ENCODE measurements around the gene RSPRY1. TPM values are rescaled to one million over a fixed set of nuclear protein-coding genes. Genes with fewer than 3 reads are reported as not detected.
"Not testable (repeated sequence)": the region's sequence is repeated elsewhere in the genome, so short reads cannot be mapped to it uniquely, and the experiment has no call there.

The RSPRY1 gene
- total and polyA plus RNA-seq, 5 experiments from 2014 or later: 25.9 to 34.6 (median 29.3) TPM

GRCh38 chr16:57262841-57263540, 76.9 kb downstream of the RSPRY1 start:
- ATAC-seq: no peak
- H3K4me1 Mint-ChIP-seq: peaks cover 24 to 58% (median 46%) of the 10 kb centered on the region in 4 donors

GRCh38 chr16:57263541-57264351, 77.6 kb downstream of the RSPRY1 start:
- no peaks in the 10 kb centered on the region for H3K27me3 Mint-ChIP-seq
- DNase-seq (no peak), ATAC-seq (no peak)
- no peaks in the 10 kb centered on the region for H3K36me3 Mint-ChIP-seq
- H3K27ac Mint-ChIP-seq: peak overlapping the region in 9 of 10 donors; percentile 15 to 90 (median 79)
- H3K4me3 Mint-ChIP-seq: no peak overlapping the region
- POLR2A ChIA-PET: interaction anchor here (0.5 to 2.6 kb wide), 6 partner anchors 8 to 333 kb away, joined by 3 to 16 read pairs (median 4); partner anchors contain the start of gene ARL2BP
- H3K4me1 Mint-ChIP-seq: peaks cover 28 to 63% (median 52%) of the 10 kb centered on the region in 4 donors
- no peaks in the 10 kb centered on the region for H3K9me3 Mint-ChIP-seq

More at GRCh38 chr16:57262841-57263540, 76.9 kb downstream of the RSPRY1 start:
- no peaks in the 10 kb centered on the region for H3K27me3 Mint-ChIP-seq
- no peak overlapping the region for H3K4me3 Mint-ChIP-seq
- DNase-seq: no peak
- H3K9me3 Mint-ChIP-seq: no peaks in the 10 kb centered on the region
- H3K36me3 Mint-ChIP-seq: peaks cover 0 to 2% (median 0%) of the 10 kb centered on the region in 3 donors
- POLR2A ChIA-PET: interaction anchor here (0.5 to 2.6 kb wide), 3 partner anchors 18 to 332 kb away, joined by 3 to 16 read pairs (median 4); partner anchors contain the start of gene ARL2BP
- H3K27ac Mint-ChIP-seq: peak overlapping the region; percentile 56 to 90 (median 77)

- DNase-seq: no peak
Measured at GRCh38 chr16:57264381-57264780, 78.3 kb downstream of the RSPRY1 start.

DNA sequence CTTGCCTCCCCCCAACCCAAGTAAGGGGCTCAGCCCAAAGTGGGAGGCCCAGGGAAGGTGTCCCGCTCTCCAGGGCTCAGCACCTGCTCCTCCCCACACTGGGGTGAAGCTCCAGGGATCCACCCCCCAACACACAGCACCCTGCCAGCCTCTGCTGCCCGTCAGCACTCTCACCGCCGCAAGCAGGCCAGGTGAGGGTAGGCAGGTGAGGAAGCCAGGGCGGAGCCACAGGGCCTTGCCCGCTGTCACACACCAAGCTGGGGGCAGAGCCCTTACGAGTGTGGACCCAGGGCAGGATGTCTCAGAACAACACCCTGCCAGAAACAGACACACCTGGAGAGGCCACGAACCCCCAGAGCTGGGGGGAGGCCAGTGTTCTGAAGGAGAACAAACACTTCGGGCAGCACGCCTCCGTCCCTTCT, 78.8 kb downstream of the RSPRY1 start:
- Mint-ChIP-seq H3K4me3 (peak overlapping the region in 8 of 10 donors; percentile 1 to 59 (median 34)), H3K9me3 (no peaks in the 10 kb centered on the region), H3K4me1 (peaks cover 29 to 66% (median 55%) of the 10 kb centered on the region in 4 donors), H3K36me3 (no peaks in the 10 kb centered on the region), H3K27me3 (no peaks in the 10 kb centered on the region), H3K27ac (peak overlapping the region; percentile 90 to 98 (median 96))
- peak in 5 of 10 donors; percentile 14 to 37 (median 34) for DNase-seq
- POLR2A ChIA-PET: interaction anchor here (0.9 to 2.2 kb wide), 5 partner anchors 9 to 35 kb away, joined by 3 to 7 read pairs (median 5); no protein-coding TSS in a partner anchor
- ATAC-seq: peak in 1 of 2 donors; percentile 22

More at GRCh38 chr16:57264381-57264780, 78.3 kb downstream of the RSPRY1 start:
- no peaks in the 10 kb centered on the region for H3K27me3 Mint-ChIP-seq
- no peaks in the 10 kb centered on the region for H3K36me3 Mint-ChIP-seq
- H3K4me3 Mint-ChIP-seq: peak overlapping the region in 1 of 10 donors; percentile 18
- H3K27ac Mint-ChIP-seq: peak overlapping the region in 9 of 10 donors; percentile 15 to 95 (median 69)
- no peaks in the 10 kb centered on the region for H3K9me3 Mint-ChIP-seq
- POLR2A ChIA-PET: interaction anchor here (0.9 to 2.6 kb wide), 6 partner anchors 8 to 36 kb away, joined by 3 to 16 read pairs (median 6); partner anchors contain the start of gene ARL2BP
- ATAC-seq: no peak
- peaks cover 29 to 68% (median 57%) of the 10 kb centered on the region in 4 donors for H3K4me1 Mint-ChIP-seq

DNA sequence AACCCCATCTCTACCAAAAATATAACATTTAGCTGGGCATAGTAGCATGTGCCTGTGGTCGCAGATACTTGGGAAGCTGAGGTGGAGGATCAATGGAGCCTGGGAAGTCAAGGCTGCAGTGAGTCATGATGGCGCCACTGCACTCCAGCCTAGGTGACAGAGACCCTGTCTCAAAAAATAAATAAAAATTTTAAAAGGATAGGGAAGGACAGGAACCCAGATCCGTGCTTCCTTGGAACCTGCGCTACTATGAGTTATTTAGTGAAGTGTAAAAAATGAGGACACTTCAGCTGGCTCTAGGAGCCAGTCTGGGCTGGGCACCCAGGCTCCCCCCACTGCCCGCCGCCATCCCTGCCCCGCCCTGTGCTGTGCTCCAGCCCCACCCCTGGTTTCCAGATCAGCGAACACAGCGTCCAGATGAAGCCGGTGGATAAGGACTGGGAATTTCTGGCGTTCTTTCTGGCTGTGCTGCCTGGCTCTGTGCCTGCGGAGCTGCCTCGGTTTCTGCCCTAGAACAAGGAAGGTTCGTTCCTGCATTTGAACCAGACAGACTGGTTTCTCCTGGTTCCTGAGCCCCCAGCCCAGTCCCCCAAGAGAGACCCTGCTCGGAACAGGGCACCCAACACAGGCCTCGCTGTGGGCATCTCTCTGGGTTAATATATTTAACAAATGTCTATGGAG, 79.9 kb downstream of the RSPRY1 start:
- H3K36me3 Mint-ChIP-seq: no peaks in the 10 kb centered on the region
- H3K4me1 Mint-ChIP-seq: peaks cover 25 to 58% (median 46%) of the 10 kb centered on the region in 4 donors
- H3K4me3 Mint-ChIP-seq: peak overlapping the region; percentile 46 to 84 (median 69)
- H3K9me3 Mint-ChIP-seq: no peaks in the 10 kb centered on the region
- H3K27ac Mint-ChIP-seq: peak overlapping the region; percentile 90 to 99 (median 97)
- ATAC-seq (no peak), DNase-seq (no peak)
- POLR2A ChIA-PET: interaction anchor here (0.6 to 5.7 kb wide), 16 partner anchors 9 to 658 kb away, joined by 3 to 55 read pairs (median 6); partner anchors contain the start of gene ARL2BP
- no peaks in the 10 kb centered on the region for H3K27me3 Mint-ChIP-seq

DNA sequence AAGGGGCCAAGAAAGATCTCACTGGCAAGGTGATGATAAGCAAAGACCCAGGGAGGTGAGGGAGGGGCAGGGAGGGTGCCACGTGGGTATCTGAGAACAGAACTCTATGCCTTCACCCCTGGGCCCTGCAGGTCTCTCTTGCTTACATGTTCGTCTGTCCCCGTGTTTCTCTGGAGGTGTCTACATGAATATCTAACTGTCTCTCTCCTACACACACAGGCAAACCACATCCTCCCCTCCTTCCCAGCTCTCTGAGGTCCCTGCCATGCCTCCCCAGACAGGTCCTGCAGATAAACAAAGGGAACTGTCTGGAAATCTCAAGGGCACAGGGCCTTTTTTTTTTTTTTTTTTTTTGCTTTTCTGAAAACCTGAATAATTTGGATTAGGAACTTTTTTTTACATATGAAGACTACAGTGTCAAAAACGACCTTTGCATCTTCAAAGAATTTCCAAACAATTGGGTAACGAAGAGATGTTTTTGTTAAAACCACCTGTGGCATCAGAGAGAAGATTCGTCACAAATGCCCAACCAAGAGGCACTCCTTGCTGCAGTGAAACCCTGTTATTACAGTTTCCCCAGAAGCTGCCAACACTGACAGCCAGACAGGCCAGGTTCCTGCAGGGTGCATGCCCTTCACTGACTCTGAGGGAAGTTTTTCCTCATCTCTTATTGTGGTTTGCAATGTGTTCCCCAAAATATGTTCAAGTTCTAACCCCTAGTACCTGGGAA, 80.6 kb downstream of the RSPRY1 start:
- Mint-ChIP-seq H3K27me3 (no peaks in the 10 kb centered on the region), H3K4me3 (peak overlapping the region; percentile 46 to 84 (median 69)), H3K27ac (peak overlapping the region; percentile 90 to 99 (median 97)), H3K36me3 (no peaks in the 10 kb centered on the region), H3K9me3 (no peaks in the 10 kb centered on the region), H3K4me1 (peaks cover 27 to 56% (median 47%) of the 10 kb centered on the region in 4 donors)
- DNase-seq: peak; percentile 33 to 83 (median 66)
- POLR2A ChIA-PET: interaction anchor here (0.7 to 5.7 kb wide), 14 partner anchors 8 to 659 kb away, joined by 4 to 55 read pairs (median 6); partner anchors contain the start of gene ARL2BP
- peak; percentile 86 for ATAC-seq

- H3K27me3 Mint-ChIP-seq, H3K36me3 Mint-ChIP-seq, H3K9me3 Mint-ChIP-seq: not testable (repeated sequence)
- Mint-ChIP-seq H3K4me1 (peaks cover 27 to 56% (median 50%) of the 10 kb centered on the region in 4 donors), H3K27ac (peak overlapping the region; percentile 90 to 99 (median 97)), H3K4me3 (peak overlapping the region; percentile 46 to 84 (median 69))
- peak; percentile 37 to 39 for ATAC-seq
- POLR2A ChIA-PET: interaction anchor here (0.6 to 5.7 kb wide), 8 partner anchors 13 to 271 kb away, joined by 3 to 55 read pairs (median 4); partner anchors contain the start of gene ARL2BP
- peak in 4 of 10 donors; percentile 34 to 50 (median 46) for DNase-seq
Measured at GRCh38 chr16:57267343-57267742, 81.2 kb downstream of the RSPRY1 start.

- H3K4me1 Mint-ChIP-seq: peaks cover 25 to 57% (median 50%) of the 10 kb centered on the region in 4 donors
- H3K36me3 Mint-ChIP-seq: no peaks in the 10 kb centered on the region
- no peak for ATAC-seq
- H3K9me3 Mint-ChIP-seq: no peaks in the 10 kb centered on the region
- no peak for DNase-seq
- POLR2A ChIA-PET: interaction anchor here (0.5 to 5.7 kb wide), 6 partner anchors 10 to 83 kb away, joined by 3 to 55 read pairs (median 4); partner anchors contain the start of genes ARL2BP, PSME3IP1 and RSPRY1
- H3K4me3 Mint-ChIP-seq: peak overlapping the region in 5 of 10 donors; percentile 14 to 84 (median 71)
- H3K27ac Mint-ChIP-seq: peak overlapping the region; percentile 90 to 99 (median 97)
- no peaks in the 10 kb centered on the region for H3K27me3 Mint-ChIP-seq
Measured at GRCh38 chr16:57268804-57269800, 83.0 kb downstream of the RSPRY1 start.

GRCh38 chr16:57270221-57271062, 84.3 kb downstream of the RSPRY1 start:
- DNase-seq: no peak
- Mint-ChIP-seq H3K27ac (peak overlapping the region in 7 of 10 donors; percentile 34 to 86 (median 73)), H3K4me1 (peaks cover 20 to 50% (median 43%) of the 10 kb centered on the region in 4 donors), H3K9me3 (no peaks in the 10 kb centered on the region), H3K36me3 (no peaks in the 10 kb centered on the region), H3K27me3 (no peaks in the 10 kb centered on the region), H3K4me3 (peak overlapping the region in 1 of 10 donors; percentile 19)
- POLR2A ChIA-PET: interaction anchor here (0.5 to 5.7 kb wide), 3 partner anchors 10 to 84 kb away, joined by 3 to 55 read pairs (median 4); partner anchors contain the start of genes PSME3IP1 and RSPRY1
- ATAC-seq: no peak

Measured in naive thymus-derived CD8-positive, alpha-beta T cell (primary cell).